RWPE1 (cell line): ENCODE measurements around the gene MUC5B.

Source experiments
- CTCF ChIA-PET: fragments of 350-600 bp; sonication (Branson Sonifier 250); formaldehyde crosslinking; extraction: SDS; loops from one replicate; lab custom pipeline; 2021; lab: Yijun Ruan, JAX
- POLR2A ChIA-PET: fragments of 400-600 bp; formaldehyde crosslinking; extraction: SDS; loops from one replicate; lab custom pipeline; 2020; ENCODE audit warnings: antibody characterized with exemption; ENCODE audit not compliant: low non-redundant PET; lab: Yijun Ruan, JAX
- DNase-seq: peaks from one replicate; pipeline ENCODE4 v3.0.0; 2012; ENCODE audit warnings: low spot score
- H3K27ac ChIP-seq: fragments of 450-650 bp; 2 replicates; pipeline ENCODE4 v1.5.1; 2017
- CTCF ChIP-seq: fragments of 450-650 bp; conservative IDR thresholded peaks from 2 replicates; pipeline ENCODE4 v1.5.1; 2017; ENCODE audit warnings: low read depth, mild to moderate bottlenecking

MUC5B gene

GRCh38 chr11:1234054-1234720 is 11.3 kb downstream of the MUC5B start:
- DNase-seq = no peak
- no peak for TF ChIP-seq CTCF
- ChIA-PET CTCF (no interaction called here), POLR2A (no interaction called here)
- no peak overlapping the region for H3K27ac ChIP-seq

GRCh38 chr11:1234771-1235305 is 12.0 kb downstream of the MUC5B start:
- no peak for TF ChIP-seq CTCF
- ChIA-PET POLR2A (no interaction called here), CTCF (no interaction called here)
- no peak overlapping the region for H3K27ac ChIP-seq
- DNase-seq = no peak

- ChIA-PET POLR2A (no interaction called here), CTCF (no interaction called here)
- no peak overlapping the region for H3K27ac ChIP-seq
- TF ChIP-seq CTCF = no peak
- DNase-seq = no peak
Measured at GRCh38 chr11:1235306-1235900, 12.5 kb downstream of the MUC5B start.

- no peak for DNase-seq
- ChIA-PET POLR2A (no interaction called here), CTCF (no interaction called here)
- no peak for TF ChIP-seq CTCF
- H3K27ac ChIP-seq = no peak overlapping the region
Measured at GRCh38 chr11:1235901-1236315, 13.0 kb downstream of the MUC5B start.

- TF ChIP-seq CTCF = no peak
- no peak for DNase-seq
- POLR2A ChIA-PET = no interaction called here
- CTCF ChIA-PET = no interaction called here
- no peak overlapping the region for H3K27ac ChIP-seq
Measured at GRCh38 chr11:1236316-1237127, 13.7 kb downstream of the MUC5B start.

GRCh38 chr11:1237128-1237580 is 14.3 kb downstream of the MUC5B start:
- TF ChIP-seq CTCF = no peak
- POLR2A ChIA-PET = no interaction called here
- no peak for DNase-seq
- no peak overlapping the region for H3K27ac ChIP-seq
- CTCF ChIA-PET = no interaction called here
